HG02981 (cell line): ENCODE data around the gene C6orf47.
"Not testable (repeated sequence)": the region's sequence is repeated elsewhere in the genome, so short reads cannot be mapped to it uniquely, and the experiment has no call there.

Experiments
- ATAC-seq: cut with Tn5 transposase; IDR thresholded peaks from one replicate; pipeline ENCODE4 v1.9.1; 2021; ENCODE audit warnings: mild to moderate bottlenecking, moderate library complexity; ENCODE audit not compliant: unreplicated experiment

Gene C6orf47, protein sequence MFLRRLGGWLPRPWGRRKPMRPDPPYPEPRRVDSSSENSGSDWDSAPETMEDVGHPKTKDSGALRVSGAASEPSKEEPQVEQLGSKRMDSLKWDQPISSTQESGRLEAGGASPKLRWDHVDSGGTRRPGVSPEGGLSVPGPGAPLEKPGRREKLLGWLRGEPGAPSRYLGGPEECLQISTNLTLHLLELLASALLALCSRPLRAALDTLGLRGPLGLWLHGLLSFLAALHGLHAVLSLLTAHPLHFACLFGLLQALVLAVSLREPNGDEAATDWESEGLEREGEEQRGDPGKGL

DNA sequence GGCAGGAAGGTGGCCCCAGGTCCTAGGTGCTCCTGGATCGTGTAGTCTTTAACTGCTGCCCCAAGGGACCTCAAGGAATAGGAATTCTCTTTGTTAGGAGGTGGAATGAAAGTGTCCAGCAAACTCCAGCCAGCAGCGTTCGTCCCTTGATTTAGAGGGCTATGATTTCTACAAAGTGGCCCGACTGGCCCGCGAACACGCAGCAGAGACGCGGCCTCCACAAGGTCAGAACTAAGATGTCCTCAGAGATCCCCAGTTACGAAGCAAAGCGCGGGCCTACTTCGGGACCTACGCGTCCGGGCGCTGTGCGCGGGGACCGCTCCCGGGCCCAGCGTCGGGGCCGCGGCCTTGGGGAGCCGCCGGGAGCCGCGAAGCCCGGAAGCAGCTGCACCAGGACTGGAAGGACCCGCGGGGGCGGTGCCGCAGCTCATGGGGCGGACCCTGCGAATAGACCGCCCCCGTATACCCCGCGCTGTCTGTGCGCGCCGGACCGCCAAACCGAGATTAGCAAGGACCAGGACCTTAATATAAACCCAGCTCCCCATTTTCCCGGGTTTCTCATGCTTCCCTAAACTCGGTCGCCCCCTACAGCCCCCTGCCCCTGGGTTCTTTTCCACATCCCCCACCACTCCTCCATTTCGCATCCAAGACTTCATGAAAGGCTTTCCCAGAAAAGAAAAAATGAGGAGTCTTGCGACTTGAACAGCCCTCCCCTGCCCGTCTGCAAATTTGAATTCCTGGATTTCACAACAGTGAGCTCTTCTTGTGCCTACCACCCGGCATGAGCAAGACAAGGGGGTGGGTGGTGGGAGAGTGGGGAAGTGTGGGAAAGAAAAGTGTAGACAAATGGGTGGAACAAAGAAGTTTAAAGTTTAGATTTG lies at the start of gene C6orf47:
Gene C6orf47 (minus strand): TSS at position 398 of the 881 bp plus-strand sequence. CDS start 831 bp downstream, outside the sequence.
- no peak for ATAC-seq

DNA sequence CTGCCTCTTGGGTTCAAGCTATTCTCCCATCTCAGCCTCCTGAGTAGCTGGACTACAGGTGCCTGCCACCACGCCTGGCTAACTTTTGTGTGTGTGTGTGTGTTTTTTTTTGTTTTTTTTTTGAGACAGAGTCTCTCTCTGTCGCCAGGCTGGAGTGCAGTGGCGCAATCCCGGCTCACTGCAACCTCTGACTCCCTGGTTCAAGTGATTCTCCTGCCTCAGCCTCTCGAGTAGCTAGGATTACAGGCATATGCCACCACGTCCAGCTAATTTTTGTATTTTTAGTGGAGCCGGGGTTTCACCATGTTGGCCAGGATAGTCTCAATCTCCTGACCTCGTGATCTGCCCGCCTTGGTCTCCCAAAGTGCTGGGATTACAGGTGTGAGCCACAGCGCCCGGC lies 48.6 kb upstream of the C6orf47 start:
- ATAC-seq: not testable (repeated sequence)

GRCh38 chr6:31708224-31708623 lies 47.6 kb upstream of the C6orf47 start:
- no peak for ATAC-seq

DNA sequence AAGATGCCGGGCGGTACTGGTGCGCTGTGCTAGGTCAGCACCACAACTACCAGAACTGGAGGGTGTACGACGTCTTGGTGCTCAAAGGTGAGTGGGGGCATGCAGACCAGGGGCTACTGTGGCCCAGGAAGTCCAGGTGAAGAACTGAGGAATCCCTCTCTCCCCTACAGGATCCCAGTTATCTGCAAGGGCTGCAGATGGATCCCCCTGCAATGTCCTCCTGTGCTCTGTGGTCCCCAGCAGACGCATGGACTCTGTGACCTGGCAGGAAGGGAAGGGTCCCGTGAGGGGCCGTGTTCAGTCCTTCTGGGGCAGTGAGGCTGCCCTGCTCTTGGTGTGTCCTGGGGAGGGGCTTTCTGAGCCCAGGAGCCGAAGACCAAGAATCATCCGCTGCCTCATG lies 47.1 kb upstream of the C6orf47 start:
- ATAC-seq: no peak

DNA sequence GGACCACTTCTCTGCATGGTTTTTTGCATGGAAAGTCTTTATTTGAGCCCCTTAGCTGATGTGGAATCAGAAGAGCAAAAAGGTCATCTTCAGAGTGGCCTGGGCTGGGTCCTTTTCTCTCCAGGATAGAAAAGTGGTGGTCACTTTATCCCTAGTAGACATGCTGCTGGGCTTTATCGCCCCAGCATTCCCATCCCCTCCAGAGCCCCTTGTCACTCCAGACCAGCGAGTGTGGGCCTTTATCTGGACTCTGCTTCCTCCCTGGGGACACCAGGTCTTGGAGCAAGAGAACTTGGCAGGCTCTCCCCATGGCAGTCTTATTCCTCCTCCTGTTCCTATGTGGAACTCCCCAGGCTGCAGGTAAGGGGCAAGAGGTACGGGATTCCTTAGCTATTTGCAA lies 46.0 kb upstream of the C6orf47 start, which contains the start of gene LY6G6F:
Gene LY6G6F (plus strand): TSS at position 268 of the 400 bp plus-strand sequence. CDS start 41 bp downstream, at position 309.
- no peak for ATAC-seq

GRCh38 chr6:31705931-31706330 lies 45.4 kb upstream of the C6orf47 start:
- ATAC-seq: no peak

GRCh38 chr6:31702819-31703716 lies 42.5 kb upstream of the C6orf47 start, which contains the start of gene ABHD16A:
Gene ABHD16A (minus strand): TSS chr6:31703324. CDS start chr6:31703281, 43 bp downstream.
- peak; percentile 81 for ATAC-seq

DNA sequence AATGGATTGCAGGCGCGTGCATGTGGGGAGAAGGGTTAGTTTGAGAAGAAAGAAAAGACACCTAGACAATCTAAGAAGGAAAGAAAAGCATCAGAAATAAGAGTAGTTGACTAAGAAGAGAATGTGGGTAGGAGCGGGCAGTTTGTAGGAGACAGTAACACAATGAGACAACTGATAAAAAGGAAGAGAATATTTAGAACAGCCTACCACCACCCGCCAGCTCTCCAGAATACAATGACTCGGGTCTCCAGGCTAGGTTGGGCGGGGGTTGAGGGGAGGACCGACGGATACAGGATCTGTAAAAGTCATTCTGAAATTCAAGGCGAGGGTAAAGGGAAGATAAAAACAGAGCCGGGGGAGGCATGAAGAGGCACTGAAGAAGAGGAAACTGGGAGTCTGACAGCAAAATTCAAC lies 41.8 kb upstream of the C6orf47 start:
- no peak for ATAC-seq

- no peak for ATAC-seq
These were observed 41.3 kb upstream of the C6orf47 start for GRCh38 chr6:31701666-31702404.

DNA sequence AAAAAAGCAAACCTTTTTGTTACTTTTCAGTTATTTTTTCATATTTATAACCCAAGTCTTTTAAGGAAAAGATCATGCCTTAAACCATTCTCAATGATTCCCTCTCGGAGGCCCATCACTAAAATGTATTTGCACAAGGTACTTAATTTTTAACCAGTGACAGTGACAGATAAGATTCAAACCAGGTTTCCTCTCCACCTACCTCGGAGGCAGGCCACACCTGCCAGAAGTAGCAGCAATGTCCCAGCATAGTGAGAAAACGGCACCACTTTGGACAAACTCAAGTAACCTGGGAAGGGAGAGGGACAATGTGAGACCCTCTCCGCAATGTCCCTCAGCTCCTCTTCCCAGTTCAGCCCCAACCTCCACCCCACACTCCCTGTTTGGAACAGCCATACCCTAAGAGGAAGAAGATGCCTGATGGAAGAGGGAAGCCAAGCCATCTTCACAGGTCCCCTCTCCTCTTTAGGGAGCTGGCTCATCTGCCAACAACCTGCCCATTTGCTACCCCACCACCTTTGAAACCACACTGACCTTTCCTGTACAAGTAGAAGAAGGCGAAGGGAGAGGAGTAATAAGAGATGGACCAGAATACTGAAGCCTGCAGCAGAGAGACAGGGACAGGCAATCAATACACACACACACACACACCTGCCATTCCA lies 40.3 kb upstream of the C6orf47 start:
- no peak for ATAC-seq

GRCh38 chr6:31697555-31697954 lies 37.0 kb upstream of the C6orf47 start:
- ATAC-seq: no peak

- ATAC-seq: no peak
These were observed 33.0 kb upstream of the C6orf47 start for GRCh38 chr6:31693535-31693934.

DNA sequence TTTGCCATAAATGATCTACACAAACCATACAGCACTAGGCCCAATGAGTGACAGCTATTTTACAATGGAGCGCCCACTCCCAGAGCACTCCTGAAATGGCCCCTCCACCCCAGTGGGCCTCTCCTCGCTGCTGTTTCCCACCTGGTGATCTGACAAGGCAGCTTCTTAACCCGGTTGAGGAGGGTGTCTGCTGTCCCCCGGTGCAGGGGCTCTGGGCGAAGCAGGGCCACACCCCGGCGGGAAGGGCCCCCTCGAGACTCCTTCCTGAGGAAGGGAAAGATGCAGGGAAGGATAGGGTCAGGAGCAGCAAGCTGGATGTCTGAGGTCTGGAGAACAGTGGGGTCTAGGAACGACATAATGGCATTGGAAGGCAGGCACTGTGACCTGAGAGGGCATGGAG lies 32.3 kb upstream of the C6orf47 start:
- no peak for ATAC-seq

DNA sequence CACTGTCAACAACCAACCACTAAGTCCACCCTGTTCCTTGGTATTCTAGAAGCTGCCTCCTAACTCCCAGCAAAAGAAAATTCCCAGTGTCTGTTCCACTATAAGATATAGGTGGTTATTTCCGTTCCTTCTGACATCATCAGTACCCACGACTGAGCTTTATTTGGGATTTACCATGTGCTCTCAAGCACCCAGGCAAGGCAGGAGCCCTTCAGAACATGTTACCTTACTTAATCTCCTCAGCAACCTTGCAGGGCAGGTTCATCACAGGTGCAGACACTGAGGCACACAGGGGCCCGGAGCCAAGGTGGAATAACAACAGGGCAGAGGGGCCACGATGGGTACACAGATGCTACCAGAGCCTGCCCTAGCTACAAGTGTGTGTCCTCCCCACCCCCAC lies 31.8 kb upstream of the C6orf47 start:
- ATAC-seq: no peak

DNA sequence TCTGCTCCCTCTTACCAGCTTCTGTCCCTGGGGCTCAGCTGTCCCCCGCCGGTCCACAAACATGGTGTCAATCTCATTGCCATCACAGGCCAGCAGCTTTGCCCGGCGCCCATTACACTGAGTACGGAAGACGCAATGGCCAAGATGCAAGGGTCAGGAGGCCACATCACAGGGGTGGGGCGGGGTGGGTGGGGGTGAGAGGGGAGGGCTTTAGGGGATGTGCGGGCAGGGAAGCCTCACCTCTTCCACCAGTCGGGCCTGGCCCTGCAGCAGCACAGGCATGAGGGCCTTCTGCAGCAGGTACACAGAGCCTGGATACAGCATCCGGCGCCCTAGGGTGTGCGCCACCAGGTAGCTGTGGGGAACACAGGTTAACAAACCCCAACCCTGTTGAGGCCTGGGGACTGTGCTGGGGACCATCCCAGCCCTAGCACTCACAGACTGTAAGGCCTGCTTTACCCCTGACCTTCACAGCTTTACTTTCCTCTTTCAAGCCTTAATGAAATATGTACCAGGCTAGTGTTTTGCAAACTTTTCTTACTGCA lies 31.1 kb upstream of the C6orf47 start:
- ATAC-seq: no peak

GRCh38 chr6:31691078-31691463 lies 30.5 kb upstream of the C6orf47 start:
- ATAC-seq: no peak

- ATAC-seq: no peak
These were observed 29.9 kb upstream of the C6orf47 start for GRCh38 chr6:31690231-31691077.
